Activated B cell treated with CpG ODN at 0.5 μM for 24 hours (primary cell): ENCODE results near the gene DNAH12. TPM values are rescaled to one million over a fixed set of nuclear protein-coding genes. Genes with fewer than 3 reads are reported as not detected.

ENCODE experiments used
- ATAC-seq: fragments of 200-7000 bp; cut with Tn5 transposase; one replicate; pipeline ENCODE4 v1.10.0; 2021; ENCODE audit warnings: low read depth, mild to moderate bottlenecking, moderate library complexity
- CTCF ChIA-PET: fragments of 350-600 bp; sonication (Branson Sonifier 250); formaldehyde crosslinking; loops from one replicate; lab custom pipeline; 2021; ENCODE audit warnings: antibody characterized with exemption; lab: Charles Lee
- POLR2A ChIA-PET: fragments of 350-600 bp; sonication (Branson Sonifier 250); formaldehyde crosslinking; loops from one replicate; lab custom pipeline; 2021; ENCODE audit warnings: antibody characterized with exemption; lab: Charles Lee
- DNase-seq: peaks from one replicate; pipeline ENCODE4 v3.0.0; 2022
- H3K27ac Mint-ChIP-seq: one replicate; pipeline ENCODE4 v1.8.0; 2020; ENCODE audit warnings: mixed read lengths
- H3K27me3 Mint-ChIP-seq: one replicate; pipeline ENCODE4 v1.8.0; 2021; ENCODE audit warnings: mixed read lengths
- H3K36me3 Mint-ChIP-seq: one replicate; pipeline ENCODE4 v1.8.0; 2021; ENCODE audit warnings: low read depth, mixed read lengths
- H3K4me1 Mint-ChIP-seq: one replicate; pipeline ENCODE4 v1.8.0; 2021; ENCODE audit warnings: mixed read lengths
- H3K4me3 Mint-ChIP-seq: one replicate; pipeline ENCODE4 v1.8.0; 2020; ENCODE audit warnings: mild to moderate bottlenecking, mixed read lengths
- H3K9me3 Mint-ChIP-seq: one replicate; pipeline ENCODE4 v1.8.0; 2020; ENCODE audit warnings: mixed read lengths
- CTCF ChIP-seq: fragments of 200-600 bp; IDR thresholded peaks from one replicate; pipeline ENCODE4 v1.8.0; 2022; ENCODE audit warnings: antibody characterized with exemption, mild to moderate bottlenecking
- intact Hi-C: fragments of 100-400 bp; cut with micrococcal nuclease; formaldehyde crosslinking; loops from one replicate; pipeline ENCODE4 v1.15.1; 2024
- total RNA-seq: library from RNA; stranded (reverse); gene quantifications from 2 replicates; pipeline ENCODE4 v1.2.3, GENCODE V29; 2022

The DNAH12 gene
- total RNA-seq, 1 donor from 2014 or later = 0.22 TPM

- intact Hi-C loops = no loop called here
- H3K36me3 Mint-ChIP-seq = peaks cover 82% of the 10 kb centered on the region
- CTCF ChIA-PET = interaction anchor here (0.7 kb wide), 1 partner anchor 553 kb away, joined by 3 read pairs; no protein-coding TSS in a partner anchor
Measured at GRCh38 chr3:57244946-57245345, 299.2 kb downstream of the DNAH12 start.

More at GRCh38 chr3:57244946-57245345, 299.2 kb downstream of the DNAH12 start:
- no peaks in the 10 kb centered on the region for H3K9me3 Mint-ChIP-seq
- DNase-seq = no peak
- H3K27me3 Mint-ChIP-seq = no peaks in the 10 kb centered on the region
- H3K4me3 Mint-ChIP-seq = no peak overlapping the region
- POLR2A ChIA-PET = no interaction called here
- no peaks in the 10 kb centered on the region for H3K4me1 Mint-ChIP-seq
- no peak for TF ChIP-seq CTCF
- no peak for ATAC-seq
- H3K27ac Mint-ChIP-seq = no peak overlapping the region

Other genes starting within 250 kb of the DNAH12 start
- 23.7 and 24.8 TPM in 2 replicates for gene PDE12, start 11.9 kb upstream of the DNAH12 start, total RNA-seq
- gene ARF4, start 53.0 kb upstream of the DNAH12 start, total RNA-seq = 43.0 and 45.1 TPM in 2 replicates
- gene DENND6A, start 148.7 kb upstream of the DNAH12 start, total RNA-seq = 21.5 and 25.7 TPM in 2 replicates
- 45.4 and 57.1 TPM in 2 replicates for gene SLMAP, start 212.0 kb upstream of the DNAH12 start, total RNA-seq